Measurements from ENCODE around the gene TLCD5.
A peak's percentile ranks its signal among the peaks of the same experiment; 100 is the strongest.

TLCD5 gene

DNA sequence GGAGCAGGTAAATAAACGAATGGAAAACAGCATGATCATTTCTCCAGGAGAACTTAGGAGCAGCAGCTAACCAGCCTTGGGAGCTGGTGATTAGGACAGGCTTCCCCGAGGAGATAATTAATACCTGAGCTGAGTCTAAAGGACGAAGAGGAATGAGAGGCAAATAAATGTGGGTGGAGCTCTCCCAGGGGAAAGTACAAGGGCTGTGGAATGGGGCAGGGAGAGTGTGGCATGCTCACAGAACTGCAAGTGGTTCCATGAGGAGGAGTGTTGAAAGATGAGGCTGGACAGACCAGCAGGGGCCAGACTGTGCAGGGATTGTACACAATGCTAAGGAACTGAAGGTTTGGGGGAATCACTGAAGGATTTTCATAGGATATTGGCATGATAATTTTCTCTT is 14.2 kb upstream of the TLCD5 start:
- no peak for DNase-seq

DNA sequence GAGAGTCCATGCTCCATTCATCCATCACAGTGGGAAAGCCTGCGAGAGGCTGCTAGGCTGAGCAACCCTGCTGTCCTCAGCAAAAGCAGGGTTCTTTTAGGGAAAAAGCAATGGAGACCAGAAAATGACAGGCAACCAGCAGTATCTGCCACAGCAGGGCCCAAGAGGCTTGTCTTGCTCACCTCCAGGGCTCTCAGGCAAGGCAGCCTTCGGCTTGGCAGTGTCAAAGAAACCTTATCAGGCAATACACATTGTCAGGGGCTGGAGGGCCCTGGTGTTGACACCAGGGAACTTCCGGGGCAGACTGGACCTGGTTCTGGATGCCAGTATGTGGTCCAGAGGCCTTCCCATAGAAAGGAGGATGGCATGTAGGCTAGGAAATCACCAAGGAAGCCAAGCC is 10.2 kb upstream of the TLCD5 start:
- DNase-seq, result no peak

DNA sequence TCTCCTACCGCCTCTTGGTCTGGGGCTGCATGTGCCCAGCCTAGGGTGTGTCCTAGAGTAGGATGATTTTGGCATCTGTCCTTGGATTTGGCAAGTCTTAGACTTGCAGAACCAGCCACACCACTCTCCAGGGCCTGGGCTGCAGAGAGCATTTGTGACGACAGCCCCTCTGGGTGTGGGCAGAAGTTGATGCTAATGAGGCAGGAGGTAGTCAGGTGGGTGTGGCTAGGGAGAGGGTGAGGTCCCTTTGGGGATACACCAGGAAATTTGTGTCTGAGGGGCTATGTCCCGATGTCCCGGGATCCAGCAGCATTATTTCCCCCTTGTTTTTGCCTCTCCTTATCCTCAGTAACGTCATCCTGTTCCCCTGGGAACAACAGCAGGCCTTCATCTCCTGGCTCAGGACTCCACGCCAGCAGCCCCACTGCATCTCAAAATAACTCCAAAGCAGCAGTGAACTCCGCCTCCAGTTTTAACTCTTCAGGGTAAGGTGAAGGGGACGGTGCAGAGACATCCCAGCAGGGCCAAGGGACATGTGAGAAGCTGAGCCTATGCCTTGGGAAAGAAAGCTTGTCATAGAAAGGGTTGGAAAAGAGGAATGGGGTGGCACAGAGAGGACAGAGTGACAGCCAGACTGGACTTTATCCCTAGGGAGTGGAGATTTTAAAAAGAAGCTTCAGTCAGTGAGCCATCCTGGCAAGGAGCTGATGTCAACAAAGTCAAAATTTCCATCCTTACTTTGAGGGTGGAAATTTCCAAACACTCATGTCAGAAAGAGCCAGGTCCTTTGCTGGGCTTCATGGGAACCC is 8.0 kb upstream of the TLCD5 start:
- DNase-seq, result no peak

DNA sequence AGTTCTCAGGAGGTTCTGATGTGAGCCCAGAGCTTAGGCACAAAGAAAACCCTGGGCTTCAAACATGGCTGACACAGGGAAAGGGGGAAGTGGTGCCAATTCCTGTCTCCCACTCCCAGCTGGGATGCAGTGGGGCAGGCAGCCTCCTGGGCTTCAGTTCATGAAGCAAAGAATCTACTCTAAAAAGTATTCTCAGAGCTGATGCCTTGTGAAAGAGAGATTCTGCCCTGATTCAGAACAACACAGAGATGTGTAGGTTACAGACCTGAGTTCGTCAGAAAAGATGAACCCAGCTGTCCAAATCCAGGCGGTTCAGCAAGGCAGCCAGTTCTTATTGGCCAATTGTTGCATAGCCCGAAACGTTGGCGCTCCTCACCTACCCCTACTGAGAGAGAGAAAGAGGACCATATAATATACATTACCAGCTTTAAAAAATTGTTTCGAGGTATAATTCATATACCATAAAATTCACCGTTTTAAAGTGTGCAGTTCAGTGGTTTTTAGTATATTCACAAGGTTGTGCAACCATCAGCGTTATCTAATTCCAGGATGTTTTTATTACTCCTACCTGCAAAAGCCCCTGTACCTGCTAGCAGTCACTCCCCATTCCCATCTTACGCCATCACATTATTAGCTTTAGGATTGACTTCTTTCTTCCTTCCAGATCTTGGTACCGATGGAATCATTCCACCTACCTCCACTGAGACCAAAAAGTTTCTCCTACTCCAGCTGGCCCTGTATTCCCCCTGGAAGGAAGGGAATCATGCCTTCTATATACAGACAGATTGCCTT is 7.2 kb upstream of the TLCD5 start:
- DNase-seq, result no peak

DNA sequence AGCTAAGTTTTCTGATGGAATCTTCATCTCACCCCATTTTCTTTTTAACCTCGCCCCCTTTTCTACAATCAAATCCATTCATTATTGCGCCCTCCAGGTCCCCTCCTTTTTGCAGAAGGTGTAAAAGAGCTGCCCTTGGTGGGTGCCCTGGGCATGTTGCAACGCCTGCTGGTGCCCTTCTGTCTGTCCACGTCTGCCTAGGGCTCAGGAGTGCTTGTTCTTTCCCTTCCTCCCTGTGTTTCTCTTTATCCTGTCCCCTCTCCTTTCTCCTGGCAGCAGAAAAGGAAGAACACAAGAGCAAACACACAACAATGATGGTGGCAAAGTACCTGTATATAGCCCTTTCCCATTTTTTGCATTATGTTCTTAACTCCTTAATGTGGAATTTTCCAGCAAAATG is 6.2 kb upstream of the TLCD5 start:
- DNase-seq, result no peak

DNA sequence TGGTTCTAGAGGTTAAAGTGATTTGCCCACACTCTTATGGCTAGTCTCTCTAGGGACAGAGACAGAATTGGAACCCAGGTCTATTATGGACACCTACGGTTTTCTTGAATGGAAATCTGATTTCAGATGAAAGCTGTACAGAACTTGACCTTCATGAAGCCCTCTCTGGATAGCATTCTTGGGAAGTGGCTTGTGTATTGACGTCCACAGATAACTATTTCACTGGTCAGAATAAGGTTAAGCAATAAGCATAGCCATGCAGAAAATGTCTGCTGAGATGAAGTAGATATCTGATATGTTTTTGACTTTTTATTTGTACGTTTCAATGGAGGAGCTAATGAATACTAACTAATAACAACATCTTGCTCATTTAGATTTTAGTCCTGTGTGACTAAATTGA is 1.1 kb downstream of the TLCD5 start:
- DNase-seq, result no peak

DNA sequence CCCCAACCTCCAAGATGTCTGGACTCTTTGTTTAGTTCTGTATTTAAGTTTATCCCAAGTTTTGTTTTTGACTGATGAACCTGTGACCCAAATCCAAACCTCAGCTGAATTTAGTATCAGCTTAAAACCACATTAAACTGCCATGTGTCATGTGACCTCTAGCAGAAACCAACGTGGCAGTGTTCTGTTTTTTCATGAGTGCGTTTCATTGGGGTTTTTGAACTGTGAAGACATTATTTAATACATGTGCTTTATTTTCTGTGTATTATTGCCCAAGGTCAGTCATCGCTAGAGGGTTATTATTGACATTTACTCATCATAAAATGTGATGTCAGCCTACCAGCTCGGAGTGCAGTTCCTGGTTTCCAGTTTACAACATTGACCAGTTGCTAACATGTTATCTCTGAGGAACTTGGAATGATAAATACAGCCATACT is 1.8 kb downstream of the TLCD5 start:
- no peak for DNase-seq

DNA sequence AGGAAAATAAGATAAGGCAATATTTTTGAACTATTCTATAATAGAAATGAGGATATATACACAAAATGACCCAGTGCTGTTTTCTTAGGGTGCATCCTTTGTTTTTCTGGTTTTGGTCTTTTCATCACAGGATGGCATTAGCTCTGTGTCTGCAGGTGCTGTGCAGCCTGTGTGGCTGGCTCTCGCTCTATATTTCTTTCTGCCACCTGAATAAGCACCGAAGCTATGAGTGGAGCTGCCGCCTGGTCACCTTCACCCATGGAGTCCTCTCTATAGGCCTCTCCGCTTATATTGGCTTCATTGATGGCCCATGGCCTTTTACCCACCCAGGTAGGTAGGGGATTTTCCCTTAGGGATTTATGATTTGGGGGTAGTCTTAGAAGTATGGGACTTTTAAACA is 2.2 kb downstream of the TLCD5 start:
- no peak for DNase-seq

DNA sequence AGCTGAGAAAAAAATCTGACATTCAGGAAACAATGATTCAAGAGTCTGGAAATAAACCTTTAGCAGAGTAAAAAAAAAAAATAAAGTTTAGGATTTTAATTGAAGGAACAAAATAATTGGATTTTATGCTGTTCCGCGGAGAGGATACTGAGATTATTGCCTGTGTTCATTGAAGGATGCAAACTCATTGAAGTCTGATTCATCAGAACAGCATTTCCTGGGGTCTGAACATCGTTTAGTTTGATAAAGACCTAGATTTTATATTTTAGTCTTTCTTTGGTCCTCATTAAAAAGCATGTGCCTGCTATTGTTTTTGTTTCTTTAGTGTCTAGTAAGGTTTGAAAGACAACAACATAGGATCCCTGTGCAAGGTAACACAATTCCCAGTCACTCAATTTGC is 4.5 kb downstream of the TLCD5 start:
- no peak for DNase-seq

DNA sequence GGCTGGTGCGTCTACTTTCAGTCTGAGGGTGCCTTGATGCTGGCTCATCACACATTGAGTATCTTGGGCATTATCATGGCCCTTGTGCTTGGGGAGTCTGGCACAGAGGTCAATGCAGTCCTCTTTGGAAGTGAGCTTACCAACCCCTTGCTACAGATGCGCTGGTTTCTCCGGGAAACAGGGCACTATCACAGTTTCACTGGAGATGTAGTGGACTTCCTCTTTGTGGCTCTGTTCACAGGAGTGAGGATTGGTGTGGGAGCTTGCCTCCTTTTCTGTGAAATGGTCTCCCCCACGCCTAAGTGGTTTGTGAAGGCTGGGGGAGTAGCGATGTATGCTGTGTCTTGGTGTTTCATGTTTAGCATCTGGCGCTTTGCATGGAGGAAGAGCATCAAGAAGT is 4.9 kb downstream of the TLCD5 start:
- DNase-seq, result no peak

DNA sequence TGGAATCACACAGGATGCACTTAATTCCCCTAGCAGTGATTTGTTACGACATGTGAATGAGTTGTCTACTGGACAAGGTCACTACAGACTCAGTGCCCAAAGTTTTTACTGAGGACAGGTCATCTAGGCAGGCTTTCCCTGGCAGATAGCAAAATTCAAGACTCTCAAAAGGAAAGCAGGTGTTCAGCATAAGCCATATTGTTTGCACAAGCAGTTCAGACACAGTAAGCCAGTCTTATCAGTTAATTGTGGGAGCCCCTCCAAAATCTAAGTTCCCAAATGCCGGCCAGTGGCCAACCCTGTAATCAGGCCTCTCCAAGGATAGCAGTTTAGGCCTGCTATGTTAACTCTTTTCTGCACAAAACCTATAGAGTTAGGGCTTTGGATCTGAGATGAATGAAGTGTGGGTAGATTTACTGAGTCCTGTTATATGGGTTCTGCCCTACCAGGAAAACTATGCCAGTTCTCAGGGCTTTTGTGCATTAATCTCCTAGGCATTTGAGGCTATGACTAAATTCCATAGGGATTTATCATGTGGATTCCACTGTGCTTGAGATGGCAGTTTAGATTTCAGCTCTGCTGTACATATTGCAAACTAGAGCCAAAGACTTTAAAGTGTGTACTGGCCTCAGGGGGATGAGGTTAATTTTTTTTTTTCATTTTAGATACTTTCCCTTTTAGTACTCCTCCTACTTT is 6.3 kb downstream of the TLCD5 start:
- DNase-seq, result no peak

DNA sequence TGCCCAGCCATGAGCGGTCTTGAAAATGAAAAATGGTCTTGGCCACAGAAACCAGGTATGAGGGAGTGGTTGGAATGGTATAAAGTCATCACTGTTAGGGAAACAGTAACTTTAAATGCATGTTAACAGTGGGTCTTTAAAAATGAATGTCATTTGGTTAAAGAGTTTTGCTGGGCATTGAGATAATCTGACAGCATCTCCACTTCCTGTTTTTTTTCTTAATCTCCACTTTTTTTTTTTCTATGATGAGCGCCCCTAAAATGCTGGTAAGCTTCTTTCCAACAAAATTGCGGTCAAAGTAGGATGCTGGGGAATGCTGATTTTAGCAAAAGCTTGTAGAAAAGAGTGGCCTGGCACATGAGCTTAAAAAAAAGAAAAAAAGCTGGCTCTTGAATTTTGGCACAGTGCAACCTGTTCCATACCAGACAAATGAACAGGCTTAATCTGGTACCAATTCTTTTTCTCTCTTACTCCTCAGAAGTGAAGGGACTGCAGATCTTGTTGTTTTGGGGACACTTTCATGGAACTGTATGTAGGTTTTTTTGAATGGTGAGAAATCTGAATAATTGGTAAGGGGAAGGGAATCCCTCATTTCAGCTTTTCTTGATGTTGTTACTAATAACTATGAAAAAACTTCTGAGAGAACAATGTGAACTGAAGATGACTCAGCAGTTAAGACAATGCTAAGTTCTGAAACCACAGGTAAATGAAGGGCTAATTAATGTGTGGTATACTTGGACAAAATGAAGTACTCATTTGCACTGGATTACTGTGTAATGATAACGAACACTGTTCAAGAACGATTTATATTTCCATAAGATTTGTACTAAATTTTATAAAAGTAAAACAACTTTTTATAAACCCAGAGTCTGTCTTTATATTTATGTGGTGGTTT is 8.0 kb downstream of the TLCD5 start:
- no peak for DNase-seq

DNA sequence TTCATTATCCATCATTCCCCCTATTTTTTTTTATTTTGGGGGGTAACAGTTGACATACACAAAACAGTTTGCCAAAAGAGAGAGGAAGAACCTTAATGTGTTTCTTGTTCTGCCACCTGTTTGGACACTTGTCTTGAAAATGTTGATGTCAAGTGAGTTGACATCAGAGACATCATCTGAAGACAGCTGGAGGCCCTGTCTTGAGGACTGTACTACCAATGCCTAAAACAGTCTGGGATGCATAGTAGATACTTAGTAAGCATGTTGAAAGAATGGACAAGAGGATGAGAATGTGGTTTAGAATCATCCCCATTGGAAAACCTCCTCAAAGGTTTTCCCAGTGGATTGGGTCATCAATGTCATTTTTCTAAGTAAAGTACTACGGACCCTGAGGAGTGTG is 8.7 kb downstream of the TLCD5 start:
- no peak for DNase-seq

DNA sequence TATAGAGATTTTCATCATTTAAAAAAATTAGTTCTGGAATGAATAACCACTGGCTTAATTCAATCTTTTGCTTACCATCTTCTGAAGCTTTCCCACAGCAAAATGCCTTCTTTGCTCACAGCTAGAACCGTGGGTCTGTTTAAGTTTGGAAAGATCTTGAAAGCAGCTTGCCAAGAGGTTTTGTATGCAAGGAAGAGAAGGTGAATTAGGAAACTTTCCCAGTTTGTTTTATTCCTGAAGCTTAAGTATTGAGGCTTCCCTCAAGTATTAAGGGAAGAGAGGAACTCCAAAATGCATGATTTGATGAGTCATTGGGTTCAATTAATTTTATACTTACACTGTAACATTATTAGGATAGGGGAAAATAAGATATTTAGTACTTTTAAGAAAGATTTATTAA is 9.2 kb downstream of the TLCD5 start:
- no peak for DNase-seq

DNA sequence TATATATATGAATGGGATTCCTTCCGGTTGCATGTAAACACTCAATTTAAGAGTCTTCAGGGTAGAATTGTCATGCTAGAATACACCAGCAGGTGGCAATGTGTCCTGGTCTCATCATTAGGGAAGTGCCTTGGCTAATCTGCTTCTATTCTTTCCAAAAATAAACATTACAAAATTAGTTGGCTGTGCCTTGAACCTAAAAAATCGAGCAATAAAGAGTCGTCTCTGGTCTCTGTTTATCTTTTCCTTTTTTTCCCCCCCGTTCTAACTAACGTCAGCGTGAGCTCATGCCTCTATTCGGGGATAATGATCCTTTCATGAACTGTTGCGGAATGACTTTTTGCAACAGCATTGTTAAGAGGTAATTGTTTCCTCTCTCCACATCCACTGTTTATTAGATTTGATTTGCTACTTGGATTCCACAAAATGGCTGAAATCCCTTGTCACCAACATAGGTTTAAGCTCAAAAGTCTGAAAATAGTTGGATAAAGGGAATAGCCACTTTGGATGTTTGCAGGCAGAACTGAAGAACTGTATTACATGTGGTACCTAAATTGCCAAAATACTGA is 9.9 kb downstream of the TLCD5 start:
- DNase-seq, result peak; percentile 66

DNA sequence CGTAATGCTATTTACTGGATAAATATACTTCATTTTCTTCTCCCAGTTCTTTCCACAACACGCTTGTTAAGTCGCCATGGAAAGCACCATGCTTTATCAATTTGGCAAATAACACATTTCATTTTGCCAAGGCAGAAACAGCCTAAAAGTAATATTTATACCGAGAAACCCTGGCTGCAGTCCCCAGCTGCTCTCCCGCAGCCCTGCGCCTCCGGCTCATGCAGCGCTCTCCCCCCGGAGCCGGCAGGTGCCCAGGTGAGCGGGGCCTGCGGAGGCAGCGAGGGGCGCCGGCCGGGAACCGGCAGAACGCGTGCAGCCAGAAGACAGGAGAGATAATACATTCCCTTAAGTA is 10.4 kb downstream of the TLCD5 start:
- DNase-seq, result no peak

DNA sequence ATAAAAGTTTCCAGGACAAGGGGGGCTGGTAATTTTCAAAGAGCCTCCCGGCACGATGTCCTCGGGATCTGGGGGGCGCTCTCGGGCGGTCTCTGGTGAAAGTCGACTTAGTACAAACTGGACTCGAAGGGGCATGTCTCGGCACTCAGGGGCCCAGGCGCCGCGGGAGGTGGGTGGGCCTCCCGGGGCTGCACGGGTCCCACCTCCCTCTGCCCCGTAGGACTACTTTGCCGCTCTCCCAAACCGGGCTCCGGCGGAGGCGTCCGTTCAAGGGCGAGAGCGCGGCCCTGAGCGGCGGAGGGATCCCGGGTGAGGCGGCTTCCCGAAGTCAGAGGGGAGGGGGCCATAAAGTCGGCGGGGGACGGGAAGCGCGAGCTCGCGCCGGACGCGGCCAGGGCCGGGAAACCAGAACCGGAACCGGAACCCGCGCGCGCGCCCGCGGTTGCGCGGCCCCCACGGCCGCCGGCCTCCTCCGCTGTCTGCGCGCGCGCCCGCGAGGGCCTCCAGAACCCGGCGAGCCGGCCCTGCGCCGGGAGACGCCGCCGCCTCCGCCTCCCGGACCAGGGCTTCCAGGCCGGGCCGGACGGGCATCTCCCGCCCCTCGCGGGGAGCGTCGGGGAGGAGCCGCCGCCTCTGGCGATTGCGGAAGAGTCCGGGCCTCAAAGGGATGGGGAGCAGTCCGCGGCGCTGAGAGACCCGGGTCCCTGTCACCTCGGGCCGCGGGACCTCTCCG is 11.0 kb downstream of the TLCD5 start, which contains the start of gene ARHGEF12:
Gene ARHGEF12 (plus strand): TSS at position 506 of the 733 bp plus-strand sequence. CDS start 831 bp downstream, outside the sequence.
- no peak for DNase-seq

DNA sequence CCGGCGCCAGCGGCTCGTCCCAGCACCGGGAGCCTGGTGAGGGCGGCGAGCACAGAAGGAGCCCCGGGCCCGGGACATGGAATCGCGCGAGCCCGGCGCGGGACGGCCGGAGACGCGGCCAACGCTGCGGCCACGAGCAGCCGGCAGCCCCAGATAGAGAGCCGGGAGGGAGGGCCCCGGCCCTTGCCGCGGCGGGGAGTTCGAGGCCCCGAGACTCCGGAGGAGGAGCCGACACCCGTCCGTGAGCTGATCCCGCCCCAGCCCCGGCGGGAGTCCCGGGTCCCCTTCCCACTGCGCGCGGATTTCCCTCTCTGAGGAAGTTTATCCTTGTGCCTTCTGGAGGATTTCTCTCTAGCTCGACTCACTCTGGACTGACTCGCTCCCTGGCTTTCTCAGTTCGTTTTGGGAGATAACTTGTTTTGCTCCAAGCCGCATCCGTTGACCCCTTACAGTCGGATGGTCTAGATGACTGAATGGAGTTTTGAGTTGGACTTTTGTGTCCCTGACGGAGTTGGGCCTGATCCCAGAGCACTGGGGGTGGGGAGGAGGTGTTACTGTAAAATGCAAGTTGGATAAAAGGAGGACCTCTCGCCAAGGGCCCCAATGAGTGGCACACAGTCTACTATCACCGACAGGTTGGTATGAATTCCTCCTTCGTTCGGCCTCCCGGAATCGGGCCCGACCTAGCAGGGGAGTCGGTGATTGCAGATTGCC is 11.7 kb downstream of the TLCD5 start:
- no peak for DNase-seq

DNA sequence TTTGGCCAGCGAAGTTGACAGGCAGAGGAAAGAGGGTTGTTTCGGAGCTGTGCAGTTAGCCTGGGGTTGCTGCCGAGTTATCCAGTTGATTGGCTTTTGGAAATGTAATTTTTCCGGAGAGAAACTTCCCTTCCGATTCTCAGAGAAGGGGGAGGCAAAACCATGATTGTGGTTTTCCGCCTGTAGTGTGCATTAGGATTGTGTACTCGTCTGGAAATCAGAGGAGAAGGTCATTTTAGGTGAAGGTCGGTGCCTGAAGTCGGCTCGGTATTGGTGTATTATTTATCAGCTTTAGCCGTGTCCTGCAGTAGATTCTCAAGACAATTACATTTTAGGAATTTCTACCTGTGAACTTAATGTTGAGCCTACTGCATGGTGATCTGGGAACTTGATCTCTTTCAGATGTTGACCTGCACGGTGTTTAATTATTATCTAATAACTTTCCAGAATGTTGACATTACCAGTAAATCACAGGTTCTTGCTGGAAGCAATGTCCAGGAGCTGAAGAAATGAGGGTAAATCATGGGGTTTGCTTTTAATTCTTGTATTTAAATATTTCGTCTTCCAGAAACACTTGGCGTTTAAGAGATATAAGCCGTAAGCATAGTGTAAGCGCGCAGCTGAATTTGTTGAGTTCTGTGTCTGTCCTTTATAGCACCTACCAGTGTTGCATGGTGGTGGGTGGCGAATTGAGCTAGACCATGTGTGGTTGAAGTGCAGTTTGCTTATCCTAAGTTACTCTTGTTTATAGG is 12.4 kb downstream of the TLCD5 start:
- DNase-seq, result no peak

All from GF-D8 (cell line).